GM23338 (cell line): Measurements from ENCODE around the gene PDE1C. TPM values are rescaled to one million over a fixed set of nuclear protein-coding genes. Genes with fewer than 3 reads are reported as not detected.

ENCODE experiments used
- ATAC-seq: fragments of 200-7000 bp; cut with Tn5 transposase; 3 replicates; pipeline ENCODE4 v1.9.1; 2020
- DNase-seq: peaks from one replicate; pipeline ENCODE4 v3.0.0-alpha.2; 2015; ENCODE audit warnings: low spot score
- H2AFZ ChIP-seq: fragments of 200-600 bp; sonication (generic); 2 replicates; pipeline ENCODE4 v1.8.0; 2016; ENCODE audit warnings: antibody characterized with exemption, mild to moderate bottlenecking, moderate library complexity
- H3F3A ChIP-seq: fragments of 200-600 bp; sonication (generic); replicated peaks from 2 replicates; pipeline ENCODE4 v1.8.0; 2017; ENCODE audit warnings: antibody characterized with exemption, mixed run types, low read depth
- H3K27ac ChIP-seq: fragments of 200-600 bp; sonication (generic); 2 replicates; pipeline ENCODE4 v1.6.1; 2016; ENCODE audit warnings: low read depth
- H3K27me3 ChIP-seq: fragments of 200-600 bp; sonication (generic); 2 replicates; pipeline ENCODE4 v1.8.0; 2016; ENCODE audit warnings: mild to moderate bottlenecking, mixed run types, moderate library complexity; ENCODE audit not compliant: insufficient read depth
- H3K36me3 ChIP-seq: fragments of 200-600 bp; sonication (generic); 2 replicates; pipeline ENCODE4 v1.8.0; 2016; ENCODE audit warnings: mild to moderate bottlenecking; ENCODE audit not compliant: insufficient read depth
- H3K4me1 ChIP-seq: fragments of 200-600 bp; sonication (generic); 2 replicates; pipeline ENCODE4 v1.8.0; 2016; ENCODE audit warnings: mild to moderate bottlenecking, moderate library complexity; ENCODE audit not compliant: insufficient read depth
- H3K4me2 ChIP-seq: fragments of 200-600 bp; sonication (generic); 2 replicates; pipeline ENCODE4 v1.7.1; 2017; ENCODE audit warnings: mixed run types
- H3K4me3 ChIP-seq: fragments of 200-600 bp; sonication (generic); 2 replicates; pipeline ENCODE4 v1.6.1; 2016; ENCODE audit warnings: mixed run types
- H3K79me2 ChIP-seq: fragments of 200-600 bp; sonication (generic); replicated peaks from 2 replicates; pipeline ENCODE4 v1.8.0; 2017; ENCODE audit warnings: mild to moderate bottlenecking; ENCODE audit not compliant: insufficient read depth
- H3K9me2 ChIP-seq: fragments of 200-600 bp; sonication (generic); 2 replicates; pipeline ENCODE4 v1.8.0; 2017; ENCODE audit not compliant: insufficient read depth
- H4K20me1 ChIP-seq: fragments of 200-600 bp; sonication (generic); replicated peaks from 2 replicates; pipeline ENCODE4 v1.8.0; 2017; ENCODE audit warnings: mild to moderate bottlenecking; ENCODE audit not compliant: insufficient read depth
- H3K27ac Mint-ChIP-seq: 2 replicates; pipeline ENCODE4 v1.8.0; 2020; ENCODE audit warnings: inconsistent platforms, mild to moderate bottlenecking, moderate library complexity, mixed read lengths
- H3K27me3 Mint-ChIP-seq: 3 replicates; pipeline ENCODE4 v1.8.0; 2022; ENCODE audit warnings: low read depth, mild to moderate bottlenecking, moderate library complexity, mixed read lengths, inconsistent platforms; ENCODE audit not compliant: insufficient read depth, poor library complexity
- H3K36me3 Mint-ChIP-seq: 3 replicates; pipeline ENCODE4 v1.8.0; 2021; ENCODE audit warnings: low read depth, mild to moderate bottlenecking, inconsistent platforms, moderate library complexity, mixed read lengths
- H3K4me1 Mint-ChIP-seq: 3 replicates; pipeline ENCODE4 v1.8.0; 2020; ENCODE audit warnings: mild to moderate bottlenecking, inconsistent platforms, mixed read lengths
- H3K4me3 Mint-ChIP-seq: 3 replicates; pipeline ENCODE4 v1.8.0; 2021; ENCODE audit warnings: moderate library complexity, mild to moderate bottlenecking, inconsistent platforms, mixed read lengths
- H3K9me3 Mint-ChIP-seq: 3 replicates; pipeline ENCODE4 v1.8.0; 2020; ENCODE audit warnings: moderate library complexity, mild to moderate bottlenecking, inconsistent platforms, mixed read lengths
- CREB1 ChIP-seq: fragments of 250-450 bp; sonication (Bioruptor Pico); IDR thresholded peaks from 2 replicates; pipeline ENCODE4 v1.5.0; 2020; ENCODE audit warnings: low read depth, mild to moderate bottlenecking, moderate library complexity
- CTCF ChIP-seq, 2 experiments: fragments of 200-600 bp in 1 of 2; sonication (generic) in 1 of 2; conservative IDR thresholded peaks; 2 replicates each; pipeline versions ENCODE4 v1.5.1 to v1.6.1; 2016 to 2017; ENCODE audit warnings: antibody characterized with exemption in 2 of 2, low read depth in 2 of 2, mild to moderate bottlenecking in 2 of 2, moderate library complexity in 1 of 2
- EZH2 ChIP-seq: fragments of 200-600 bp; sonication (generic); IDR thresholded peaks from one replicate; pipeline ENCODE4 v1.8.0; 2017; ENCODE audit warnings: antibody characterized with exemption, mild to moderate bottlenecking, low read depth; ENCODE audit not compliant: unreplicated experiment
- EZH2phosphoT487 ChIP-seq: fragments of 200-600 bp; sonication (generic); IDR thresholded peaks from one replicate; pipeline ENCODE4 v1.8.1; 2018; ENCODE audit warnings: antibody characterized with exemption; ENCODE audit not compliant: unreplicated experiment
- JUNB ChIP-seq: IDR thresholded peaks from one replicate; pipeline ENCODE4 v1.6.1; 2016; ENCODE audit warnings: antibody characterized with exemption; ENCODE audit not compliant: unreplicated experiment
- NANOG ChIP-seq: IDR thresholded peaks from 2 replicates; pipeline ENCODE4 v1.6.1; 2016; ENCODE audit warnings: antibody characterized with exemption, borderline replicate concordance
- POLR2AphosphoS5 ChIP-seq: IDR thresholded peaks from 2 replicates; pipeline ENCODE4 v1.6.1; 2016; ENCODE audit warnings: antibody characterized with exemption, low read depth
- STAT1 ChIP-seq: IDR thresholded peaks from one replicate; pipeline ENCODE4 v1.6.1; 2016; ENCODE audit warnings: antibody characterized with exemption; ENCODE audit not compliant: unreplicated experiment
- ZNF114 ChIP-seq: fragments of 250-450 bp; sonication (Bioruptor Pico); IDR thresholded peaks from 2 replicates; pipeline ENCODE4 v1.5.0; 2020; ENCODE audit warnings: mild to moderate bottlenecking, moderate library complexity
- ZNF331 ChIP-seq: fragments of 250-450 bp; sonication (Bioruptor Pico); IDR thresholded peaks from 2 replicates; pipeline ENCODE4 v1.5.0; 2020; ENCODE audit warnings: low read depth, mild to moderate bottlenecking, moderate library complexity
- polyA plus RNA-seq: library from polyadenylated mRNA; unstranded; fragments of >200 nt; fragmentation: Nextera tagmentation; extraction: Ambion mirVana; gene quantifications from 2 replicates; pipeline ENCODE4 v1.2.1, GENCODE V29; 2016
- total RNA-seq: library from RNA; depleted of rRNA; stranded (reverse); fragments of >200 nt; shearing (Covaris generic); gene quantifications from 2 replicates; pipeline ENCODE4 v1.2.3, GENCODE V29; 2014
- TF ChIP-seq, protein P1 (sequence below): IDR thresholded peaks from one replicate; pipeline ENCODE4 v1.6.1; 2018; ENCODE audit warnings: antibody characterized with exemption; ENCODE audit not compliant: unreplicated experiment

The PDE1C gene
- total and polyA plus RNA-seq, 2 experiments from 2014 or later = 0.28 TPM; not detected in 1

DNA sequence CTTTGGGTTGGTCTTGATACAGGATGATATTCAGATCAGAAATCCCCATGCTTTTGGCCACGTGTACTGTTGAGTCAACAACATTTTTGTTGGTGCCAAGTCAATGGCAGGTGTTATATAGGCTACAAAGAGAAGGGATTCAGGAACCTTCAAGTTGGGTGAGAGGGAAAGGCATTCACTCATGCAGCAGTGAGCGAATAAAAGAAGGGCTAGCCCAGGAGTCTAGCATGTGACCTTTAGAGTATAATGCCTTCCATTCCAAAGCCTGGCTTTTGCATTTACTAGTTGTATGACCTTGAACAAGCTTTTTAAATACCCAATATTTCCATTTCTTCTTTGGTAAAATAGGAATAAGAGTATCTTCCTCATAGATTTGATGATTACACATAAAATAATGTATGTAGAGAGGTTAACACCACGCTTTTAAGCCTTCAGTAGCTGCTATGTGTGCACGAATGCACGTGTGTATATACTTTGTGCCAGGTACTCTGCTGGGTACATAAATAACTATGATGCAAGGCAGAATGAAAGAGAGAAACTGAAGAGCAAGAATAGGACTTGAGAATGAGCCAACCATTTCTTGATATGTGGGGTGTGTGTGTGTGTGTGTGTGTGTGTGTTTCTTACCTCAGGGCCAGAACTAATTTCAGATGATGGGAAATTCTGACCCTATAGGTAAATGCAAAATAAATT is 163.6 kb downstream of the PDE1C start:
- Histone ChIP-seq H3K27me3 (no peaks in the 10 kb centered on the region), H2AFZ (no peak overlapping the region), H3F3A (no peaks in the 10 kb centered on the region), H3K4me3 (no peak overlapping the region), H3K4me1 (no peaks in the 10 kb centered on the region), H3K4me2 (no peak overlapping the region), H3K27ac (no peak overlapping the region), H3K79me2 (no peaks in the 10 kb centered on the region), H3K36me3 (no peaks in the 10 kb centered on the region), H4K20me1 (no peaks in the 10 kb centered on the region), H3K9me2 (no peaks in the 10 kb centered on the region; the same call in 1 of the 2 replicates)
- Mint-ChIP-seq H3K27me3 (no peaks in the 10 kb centered on the region), H3K36me3 (no peaks in the 10 kb centered on the region), H3K27ac (no peak overlapping the region), H3K9me3 (no peaks in the 10 kb centered on the region), H3K4me1 (no peaks in the 10 kb centered on the region), H3K4me3 (no peak overlapping the region)
- no peak for DNase-seq
- ATAC-seq = no peak
- no peak for TF ChIP-seq STAT1
- TF ChIP-seq JUNB = no peak
- TF ChIP-seq CTCF (conservative IDR thresholded peaks at IDR 0.05; ENCODE audit: low read depth in 2 of 2) = no peak
- no peak for TF ChIP-seq NANOG
- TF ChIP-seq EZH2 = no peak
- TF ChIP-seq ZNF331 (CRISPR knock-in tag) = no peak
- TF ChIP-seq EZH2phosphoT487 = no peak
- TF ChIP-seq, protein P1, sequence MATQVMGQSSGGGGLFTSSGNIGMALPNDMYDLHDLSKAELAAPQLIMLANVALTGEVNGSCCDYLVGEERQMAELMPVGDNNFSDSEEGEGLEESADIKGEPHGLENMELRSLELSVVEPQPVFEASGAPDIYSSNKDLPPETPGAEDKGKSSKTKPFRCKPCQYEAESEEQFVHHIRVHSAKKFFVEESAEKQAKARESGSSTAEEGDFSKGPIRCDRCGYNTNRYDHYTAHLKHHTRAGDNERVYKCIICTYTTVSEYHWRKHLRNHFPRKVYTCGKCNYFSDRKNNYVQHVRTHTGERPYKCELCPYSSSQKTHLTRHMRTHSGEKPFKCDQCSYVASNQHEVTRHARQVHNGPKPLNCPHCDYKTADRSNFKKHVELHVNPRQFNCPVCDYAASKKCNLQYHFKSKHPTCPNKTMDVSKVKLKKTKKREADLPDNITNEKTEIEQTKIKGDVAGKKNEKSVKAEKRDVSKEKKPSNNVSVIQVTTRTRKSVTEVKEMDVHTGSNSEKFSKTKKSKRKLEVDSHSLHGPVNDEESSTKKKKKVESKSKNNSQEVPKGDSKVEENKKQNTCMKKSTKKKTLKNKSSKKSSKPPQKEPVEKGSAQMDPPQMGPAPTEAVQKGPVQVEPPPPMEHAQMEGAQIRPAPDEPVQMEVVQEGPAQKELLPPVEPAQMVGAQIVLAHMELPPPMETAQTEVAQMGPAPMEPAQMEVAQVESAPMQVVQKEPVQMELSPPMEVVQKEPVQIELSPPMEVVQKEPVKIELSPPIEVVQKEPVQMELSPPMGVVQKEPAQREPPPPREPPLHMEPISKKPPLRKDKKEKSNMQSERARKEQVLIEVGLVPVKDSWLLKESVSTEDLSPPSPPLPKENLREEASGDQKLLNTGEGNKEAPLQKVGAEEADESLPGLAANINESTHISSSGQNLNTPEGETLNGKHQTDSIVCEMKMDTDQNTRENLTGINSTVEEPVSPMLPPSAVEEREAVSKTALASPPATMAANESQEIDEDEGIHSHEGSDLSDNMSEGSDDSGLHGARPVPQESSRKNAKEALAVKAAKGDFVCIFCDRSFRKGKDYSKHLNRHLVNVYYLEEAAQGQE = no peak

- Mint-ChIP-seq H3K27me3 (no peaks in the 10 kb centered on the region), H3K36me3 (no peaks in the 10 kb centered on the region), H3K4me1 (no peaks in the 10 kb centered on the region), H3K27ac (no peak overlapping the region), H3K4me3 (no peak overlapping the region), H3K9me3 (no peaks in the 10 kb centered on the region)
- Histone ChIP-seq H3K79me2 (no peaks in the 10 kb centered on the region), H2AFZ (no peak overlapping the region), H4K20me1 (no peaks in the 10 kb centered on the region), H3F3A (no peaks in the 10 kb centered on the region), H3K36me3 (no peaks in the 10 kb centered on the region), H3K27ac (no peak overlapping the region), H3K27me3 (no peaks in the 10 kb centered on the region), H3K9me2 (no peaks in the 10 kb centered on the region; the same call in 1 of the 2 replicates), H3K4me2 (no peak overlapping the region), H3K4me3 (no peak overlapping the region), H3K4me1 (no peaks in the 10 kb centered on the region)
- DNase-seq (no peak), ATAC-seq (no peak)
- no peak for TF ChIP-seq STAT1
- no peak for TF ChIP-seq EZH2phosphoT487
- no peak for TF ChIP-seq ZNF114 (CRISPR knock-in tag)
- TF ChIP-seq ZNF331 (CRISPR knock-in tag) = no peak
- TF ChIP-seq, protein P1 = no peak
- TF ChIP-seq CTCF (conservative IDR thresholded peaks at IDR 0.05; ENCODE audit: low read depth in 2 of 2) = no peak
- TF ChIP-seq POLR2AphosphoS5 = no peak
- TF ChIP-seq CREB1 (CRISPR knock-in tag) = no peak
- TF ChIP-seq EZH2 = no peak
Observed at GRCh38 chr7:31903962-31904361, 166.2 kb downstream of the PDE1C start.
